C4-2B (cell line): Measurements from ENCODE around the gene BRIP1.

Source experiments
- CTCF ChIP-seq: fragments of 450-650 bp; conservative IDR thresholded peaks from 2 replicates; pipeline ENCODE4 v1.5.1; 2017; ENCODE audit warnings: mild to moderate bottlenecking
- ZFX ChIP-seq: fragments of 450-650 bp; IDR thresholded peaks from 2 replicates; pipeline ENCODE4 v1.6.1; 2017

GRCh38 chr17:61831099-61831498 lies 32.2 kb downstream of the BRIP1 start:
- TF ChIP-seq CTCF: no peak
- no peak for TF ChIP-seq ZFX
